22Rv1 (cell line): Measurements from ENCODE around the gene PTGFR.

Experiments used
- CTCF ChIP-seq: fragments of 450-650 bp; IDR thresholded peaks from 2 replicates; pipeline ENCODE4 v1.5.1; 2017; ENCODE audit warnings: mild to moderate bottlenecking
- ZFX ChIP-seq: fragments of 450-650 bp; IDR thresholded peaks from 2 replicates; pipeline ENCODE4 v1.6.1; 2017; ENCODE audit warnings: antibody characterized with exemption, borderline replicate concordance

GRCh38 chr1:78549331-78549730 lies 58.6 kb downstream of the PTGFR start:
- TF ChIP-seq CTCF (no peak), ZFX (no peak)
